T follicular helper cell (primary cell): Measurements from ENCODE around the gene COL27A1.

ENCODE experiments used
- DNase-seq: peaks from one replicate; pipeline ENCODE4 v3.0.0-alpha.2; 2020; ENCODE audit warnings: low read depth

Gene COL27A1

DNA sequence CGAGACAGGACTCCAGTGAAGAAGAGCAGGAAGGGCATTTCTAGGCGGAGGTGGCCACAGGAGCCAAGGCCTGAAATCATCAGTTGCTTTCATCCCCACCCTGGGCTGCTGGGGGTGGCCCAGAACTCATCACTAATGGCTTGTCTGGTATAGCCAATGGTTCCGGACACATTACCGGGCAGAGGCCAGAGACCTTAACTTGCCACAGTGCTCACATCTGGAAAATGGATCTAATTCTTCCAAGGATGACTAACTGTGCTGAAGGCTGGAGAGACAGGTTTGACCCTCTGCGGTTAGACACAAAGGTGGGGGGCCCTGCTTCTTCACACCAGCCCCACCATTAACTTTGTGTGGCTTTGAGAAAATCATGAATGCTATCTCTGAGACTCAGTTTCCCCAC lies 6.2 kb upstream of the COL27A1 start:
- no peak for DNase-seq

DNA sequence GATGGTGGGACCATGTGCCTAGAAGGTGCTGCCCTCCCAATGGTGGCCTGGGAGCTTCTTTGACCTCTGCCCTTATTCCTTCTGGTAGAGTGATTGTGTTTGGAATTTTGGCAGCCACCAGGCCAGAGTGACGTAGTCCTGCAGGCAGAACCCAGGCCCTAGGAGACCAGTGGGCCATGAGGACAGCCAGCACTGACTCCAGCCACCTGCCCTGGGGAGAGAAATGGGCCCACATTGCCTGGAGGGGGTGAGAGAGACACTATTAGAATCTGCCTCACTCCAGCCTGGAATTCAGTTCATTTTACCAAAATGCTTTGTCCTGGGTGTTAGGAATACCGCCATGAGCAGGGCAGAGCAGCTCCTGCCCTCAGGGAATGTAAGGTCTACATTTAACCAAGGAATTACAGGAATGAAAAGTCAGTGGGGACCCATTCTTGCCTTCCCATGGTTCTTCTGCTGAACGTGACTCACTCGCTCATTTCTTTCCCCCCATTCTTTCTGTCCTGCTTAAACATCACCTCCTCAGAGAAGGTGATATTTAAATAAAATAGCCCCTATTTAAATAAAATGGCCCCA lies 5.5 kb upstream of the COL27A1 start:
- DNase-seq, result no peak

DNA sequence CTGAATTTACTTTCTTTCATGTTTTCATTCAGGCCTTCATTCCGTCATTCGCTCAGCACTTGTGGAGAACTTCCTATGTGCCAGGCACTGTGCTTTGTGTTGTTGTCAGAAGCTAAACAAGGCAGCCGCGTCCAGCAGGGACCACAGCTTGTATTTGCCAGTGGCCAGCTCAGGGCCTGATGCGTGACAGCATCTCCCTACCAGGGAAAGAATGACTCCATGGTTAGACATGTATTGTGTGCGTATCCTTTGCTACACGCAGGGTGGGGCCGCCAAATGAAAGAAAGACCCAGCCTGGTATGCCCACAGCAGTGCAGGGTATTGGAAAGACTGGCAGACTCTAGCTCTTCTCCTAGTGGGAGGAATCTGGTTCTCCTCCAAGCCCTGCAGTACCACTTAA lies 4.7 kb upstream of the COL27A1 start:
- DNase-seq, result no peak

DNA sequence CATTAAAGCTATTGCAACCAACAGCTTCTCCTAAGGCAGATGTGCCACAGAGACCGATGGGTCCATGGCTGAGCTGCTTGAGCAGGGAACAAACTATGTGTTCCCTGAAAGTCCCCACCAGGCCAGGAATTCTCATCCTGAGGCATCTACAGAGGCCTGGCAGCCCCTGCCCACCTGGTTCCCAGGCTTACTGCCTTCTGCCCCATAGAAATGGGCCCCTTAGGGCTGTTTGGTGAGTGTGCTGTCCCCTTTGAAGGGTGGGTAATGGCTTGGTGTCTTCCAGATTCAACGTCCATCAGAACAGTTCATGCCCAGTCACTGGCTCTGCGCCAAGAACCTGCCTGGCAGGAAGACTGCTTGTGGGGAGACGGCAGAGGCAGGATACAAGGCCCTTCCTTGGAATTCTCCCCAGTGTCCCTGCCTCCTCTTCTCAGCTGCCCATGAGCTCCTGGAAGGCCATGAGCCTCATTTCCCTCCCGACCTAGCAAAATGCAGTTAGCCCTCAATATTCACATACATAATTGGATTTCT lies 3.8 kb upstream of the COL27A1 start:
- no peak for DNase-seq

DNA sequence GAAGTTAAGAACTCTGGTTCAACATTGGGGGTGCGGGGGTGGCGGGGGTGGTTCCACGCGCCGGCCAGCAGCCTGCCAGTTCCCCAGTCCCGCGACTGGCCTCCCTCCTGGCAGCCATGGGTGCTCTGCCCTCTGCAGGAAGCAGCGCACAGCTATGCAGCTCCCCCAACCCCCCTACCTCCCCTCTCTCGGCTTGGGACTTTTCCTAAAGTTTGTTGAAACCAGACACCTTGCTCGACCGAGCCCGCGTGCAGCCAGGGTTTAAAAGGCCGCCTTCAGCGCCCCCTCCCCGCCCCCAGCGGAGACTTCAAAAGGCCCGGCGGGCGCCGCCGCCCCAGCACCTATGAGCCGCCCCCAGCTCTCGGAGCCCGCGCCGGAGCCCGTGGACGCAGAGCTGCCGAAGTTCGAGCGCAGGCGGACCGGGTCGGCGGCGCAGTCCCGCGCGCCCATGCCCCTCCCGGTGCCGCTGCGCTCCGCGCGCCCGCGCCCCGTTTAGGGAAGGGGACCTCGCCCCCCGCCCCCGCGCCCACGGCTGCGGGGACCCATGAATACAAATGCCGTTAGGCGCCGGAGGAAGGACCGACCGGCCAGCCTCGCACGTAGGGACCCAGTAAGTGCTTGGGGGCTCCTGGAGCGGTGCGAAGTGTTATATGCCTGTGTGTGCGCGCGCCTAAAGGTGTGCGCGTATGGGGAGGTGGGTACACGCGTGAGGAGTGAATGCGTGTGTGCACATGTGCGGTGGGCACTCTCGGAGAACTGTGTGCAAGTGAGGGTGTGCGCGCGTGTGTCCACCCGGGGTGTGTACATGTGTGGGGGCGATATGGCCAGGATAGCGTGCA lies 1.4 kb upstream of the COL27A1 start:
- no peak for DNase-seq

DNA sequence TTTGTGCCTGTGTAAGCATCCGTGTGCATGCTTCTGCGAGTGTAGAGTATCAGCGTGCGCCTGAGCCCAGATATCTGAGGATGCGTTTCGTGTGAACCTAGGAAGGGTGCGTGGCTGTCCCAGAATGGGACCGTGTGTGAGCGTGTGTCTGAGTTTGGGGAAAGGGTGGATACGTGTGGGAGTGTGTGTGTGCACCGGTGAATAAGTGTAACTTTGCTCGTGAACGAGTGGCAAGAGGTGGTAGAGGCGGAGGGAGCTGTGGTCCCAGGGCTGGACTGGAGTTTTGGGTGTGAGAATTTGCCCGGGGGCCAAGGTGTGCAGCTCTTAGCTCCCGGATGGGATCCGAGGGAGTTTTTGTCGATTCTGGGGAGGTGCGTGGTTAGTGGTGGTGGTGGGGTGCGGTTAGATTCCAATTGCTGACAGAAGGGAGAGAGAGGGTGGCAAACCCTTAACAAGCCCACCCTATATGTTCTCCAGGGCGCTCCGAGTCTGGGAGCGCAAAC lies 686 bp upstream of the COL27A1 start:
- DNase-seq, result no peak

DNA sequence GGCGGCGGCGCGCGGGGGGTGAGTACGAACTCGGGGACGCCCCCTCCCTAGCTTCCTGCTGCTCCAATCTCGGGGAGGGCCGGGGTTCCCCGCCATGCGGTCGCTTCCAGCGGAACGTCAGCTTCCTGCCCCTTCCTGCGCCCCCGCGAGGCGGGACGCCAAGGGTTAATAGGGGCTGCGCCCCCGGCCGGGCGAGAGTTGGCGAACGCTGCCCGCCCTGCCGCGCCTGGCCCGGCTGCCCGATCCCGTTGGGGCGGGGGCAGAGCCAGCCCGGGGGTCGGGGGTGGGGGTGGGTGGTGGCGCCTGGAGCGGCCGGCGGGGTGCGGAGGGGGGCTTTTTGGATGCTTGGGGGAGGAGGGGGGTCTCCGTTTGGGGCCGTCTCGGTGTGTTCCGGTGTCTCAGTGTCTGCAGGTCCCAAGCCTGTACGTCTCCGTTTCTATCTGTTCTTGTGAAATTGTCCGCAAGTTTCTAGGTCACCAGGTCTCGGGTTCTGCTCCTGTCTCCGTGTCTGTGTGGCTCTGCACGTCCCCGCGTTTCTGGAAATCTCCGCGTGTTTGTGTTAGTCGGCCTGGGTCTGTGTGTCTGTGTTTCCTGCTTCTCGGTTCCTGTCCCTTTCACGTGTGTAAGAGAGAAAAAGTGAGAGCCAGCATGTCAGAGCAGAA lies 789 bp downstream of the COL27A1 start:
- no peak for DNase-seq

DNA sequence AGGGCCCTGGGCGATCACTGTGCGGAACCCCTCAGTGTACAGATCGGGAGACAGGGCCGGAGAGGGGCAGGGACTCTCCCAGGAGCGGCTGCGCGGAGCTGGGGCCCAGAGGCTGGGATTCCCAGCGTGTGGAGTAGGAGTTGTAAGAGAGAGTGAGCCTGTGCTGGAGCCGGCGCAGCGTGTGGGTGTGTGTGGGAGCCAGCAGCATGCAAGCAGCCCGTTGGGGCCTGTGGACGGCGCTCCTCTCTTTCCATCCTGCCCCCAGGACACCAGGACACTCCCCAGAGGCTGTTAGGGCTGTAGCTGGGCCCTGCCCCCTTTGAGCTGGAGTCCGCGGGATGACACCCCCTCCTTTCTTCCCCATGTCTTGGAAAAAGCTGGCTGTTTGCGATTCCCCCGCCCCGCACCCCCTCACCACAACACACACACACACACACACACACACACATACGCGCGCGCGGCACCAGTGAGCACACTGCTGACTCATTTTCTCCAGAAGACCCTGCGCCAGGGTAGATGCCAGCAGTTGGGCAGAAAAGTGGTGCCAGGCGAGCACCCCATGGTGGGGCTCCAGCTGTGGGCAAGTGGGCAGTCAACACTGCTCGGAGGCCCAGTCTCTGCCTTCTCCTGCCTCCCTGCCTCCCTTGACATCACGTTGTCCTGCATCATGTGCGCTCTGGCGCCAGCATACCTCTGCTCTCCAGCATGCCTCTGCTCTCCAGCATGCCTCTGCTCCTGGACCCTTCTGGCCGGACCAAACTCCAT lies 1.5 kb downstream of the COL27A1 start:
- DNase-seq, result no peak

DNA sequence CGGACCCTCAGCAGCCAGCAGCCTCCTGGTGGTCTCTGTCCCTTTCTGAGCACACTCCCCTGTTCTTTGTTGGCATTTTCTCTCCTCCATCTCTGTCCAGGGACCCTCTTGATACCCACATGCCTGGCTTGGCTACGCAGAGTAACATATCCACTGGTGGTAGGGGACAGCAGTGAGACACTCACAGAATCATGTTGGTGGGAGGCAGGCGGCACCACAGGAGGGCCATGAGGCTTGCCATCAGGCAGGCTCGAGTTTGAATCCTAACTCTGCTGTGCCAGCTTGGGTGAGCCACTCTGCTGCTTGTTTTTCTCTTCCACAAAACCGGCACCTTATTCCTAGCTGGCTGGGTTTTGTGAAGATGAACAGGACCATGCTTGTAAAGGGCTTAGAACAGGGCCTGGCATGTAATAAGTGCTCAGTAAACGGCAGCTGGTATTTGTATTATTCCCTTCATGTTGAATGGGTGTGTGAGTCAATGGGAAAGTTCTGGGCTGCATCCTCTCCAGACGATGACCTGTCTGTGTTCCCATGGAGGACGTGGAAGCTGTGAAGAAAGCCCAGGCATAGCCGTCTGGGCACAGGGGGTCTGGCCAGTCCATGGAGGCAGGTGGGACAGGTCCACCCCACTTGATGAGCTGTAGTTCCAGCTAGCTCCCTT lies 2.3 kb downstream of the COL27A1 start:
- DNase-seq, result no peak

DNA sequence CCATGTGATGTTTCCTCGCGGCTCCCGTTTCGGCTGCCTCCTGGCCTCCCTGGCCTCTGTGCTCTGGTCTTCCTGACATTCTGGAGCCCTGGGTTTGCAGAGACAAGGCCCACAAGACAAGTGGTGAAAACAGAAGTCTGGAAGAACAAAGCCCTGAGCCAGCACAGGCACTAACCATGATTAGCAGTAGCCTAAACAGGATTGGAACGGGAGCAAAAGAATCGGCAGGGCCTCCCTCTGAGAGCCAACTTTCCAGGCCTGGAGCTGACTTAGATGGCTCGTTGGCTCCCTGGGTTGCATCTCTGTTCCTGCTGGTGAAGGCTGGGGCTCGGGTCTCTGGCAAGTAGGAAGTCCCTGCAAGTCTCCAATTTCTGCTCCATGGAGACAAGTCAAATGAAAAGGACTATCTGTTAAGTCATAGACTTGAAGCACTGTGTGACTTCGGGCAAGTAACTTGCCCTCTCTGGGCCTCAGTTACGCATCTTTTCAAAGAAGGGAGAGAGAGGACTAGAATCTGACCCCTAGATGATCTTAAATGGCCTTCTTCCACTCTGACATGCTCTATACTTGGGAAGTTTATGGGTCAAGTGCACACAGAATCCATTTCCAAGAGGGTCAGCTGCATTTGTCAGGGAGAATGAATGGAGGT lies 3.3 kb downstream of the COL27A1 start:
- no peak for DNase-seq

DNA sequence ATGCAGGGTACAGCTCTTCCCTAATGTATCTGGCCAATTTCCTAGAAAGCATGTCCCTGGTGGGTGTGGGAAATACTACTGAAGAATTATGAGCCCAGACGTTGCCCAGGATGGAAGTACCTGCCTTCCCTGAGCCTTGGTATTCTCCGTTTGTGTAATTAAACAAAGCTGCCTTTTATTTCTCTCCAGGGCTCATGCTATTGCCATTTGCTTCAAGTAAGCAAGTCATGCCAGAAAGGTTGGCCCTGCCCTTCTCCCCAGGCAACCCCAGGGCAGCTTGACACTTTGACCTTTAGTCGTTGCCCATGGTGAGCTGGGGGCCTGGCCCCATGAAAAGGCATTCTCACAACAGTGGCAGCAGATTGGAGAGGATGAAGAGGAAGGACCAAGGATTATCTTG lies 4.4 kb downstream of the COL27A1 start:
- DNase-seq, result no peak

DNA sequence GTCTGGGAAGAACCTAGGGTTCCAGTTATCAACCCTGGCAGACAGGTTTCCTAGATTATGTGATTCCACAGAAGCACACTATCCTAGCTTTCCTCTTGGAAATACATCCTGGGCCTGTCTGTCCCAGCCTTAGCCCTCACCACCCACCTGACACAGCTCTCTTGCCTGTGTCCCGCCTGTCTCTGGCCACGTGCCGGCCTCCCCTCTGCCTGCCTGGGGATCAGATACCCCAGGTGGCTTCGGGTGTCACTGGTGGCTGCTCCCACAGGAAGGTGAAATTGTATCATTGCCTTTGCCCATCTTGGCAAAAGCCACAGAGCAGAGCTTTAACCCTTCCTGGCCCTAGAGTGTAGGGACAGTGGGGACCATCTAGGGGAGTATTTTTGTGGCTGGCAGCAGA lies 6.2 kb downstream of the COL27A1 start:
- no peak for DNase-seq

DNA sequence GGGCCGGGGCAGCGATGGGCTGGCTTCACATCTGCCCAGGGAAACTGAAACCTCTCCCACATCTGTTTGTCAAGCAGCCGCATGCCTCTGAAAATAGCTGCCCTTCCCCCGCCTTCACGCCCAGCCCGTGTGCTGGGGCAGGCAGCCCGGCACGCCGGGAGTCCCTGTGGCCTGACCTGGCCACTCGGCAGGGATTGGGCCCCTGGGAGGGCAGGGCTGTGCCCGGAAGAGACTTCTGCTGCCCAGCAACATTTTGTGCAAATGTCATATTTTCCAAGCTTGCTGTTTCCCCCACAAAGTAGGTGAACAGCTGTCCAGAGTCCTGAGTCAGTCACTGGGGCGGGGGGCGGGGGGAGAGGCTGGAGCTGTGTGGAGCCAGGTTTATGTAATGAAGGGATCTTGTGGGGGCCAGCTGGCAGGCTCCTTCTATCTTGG lies 8.2 kb downstream of the COL27A1 start:
- no peak for DNase-seq

DNA sequence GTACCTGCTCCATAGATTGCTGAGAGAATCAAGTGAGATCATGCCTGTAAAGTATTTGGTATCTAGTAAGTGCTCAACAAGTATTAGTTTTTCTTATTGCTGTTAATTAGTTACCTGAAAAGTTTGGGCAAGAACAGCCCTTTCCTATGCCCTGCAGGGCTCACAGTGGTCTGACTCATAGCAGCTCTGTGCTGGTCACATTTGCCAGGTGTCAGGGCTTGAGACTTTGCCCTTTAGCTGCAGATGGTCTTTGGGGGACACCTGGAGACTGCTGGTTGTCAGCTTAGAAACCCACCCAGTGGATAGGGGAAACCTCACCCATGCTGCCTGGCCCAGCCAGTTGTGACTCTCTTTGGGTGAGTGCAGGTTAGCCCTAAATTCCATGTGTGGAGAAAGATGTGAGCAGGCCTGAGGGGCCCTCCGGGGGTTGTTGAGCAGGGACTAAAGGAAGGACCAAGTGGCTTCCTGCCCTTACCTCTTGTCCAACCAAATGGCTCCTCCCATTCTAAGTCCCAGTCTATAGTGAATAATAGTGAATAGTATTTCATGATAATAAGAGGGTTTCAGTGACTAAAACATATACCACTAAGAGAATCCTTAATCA lies 9.0 kb downstream of the COL27A1 start:
- DNase-seq, result no peak

DNA sequence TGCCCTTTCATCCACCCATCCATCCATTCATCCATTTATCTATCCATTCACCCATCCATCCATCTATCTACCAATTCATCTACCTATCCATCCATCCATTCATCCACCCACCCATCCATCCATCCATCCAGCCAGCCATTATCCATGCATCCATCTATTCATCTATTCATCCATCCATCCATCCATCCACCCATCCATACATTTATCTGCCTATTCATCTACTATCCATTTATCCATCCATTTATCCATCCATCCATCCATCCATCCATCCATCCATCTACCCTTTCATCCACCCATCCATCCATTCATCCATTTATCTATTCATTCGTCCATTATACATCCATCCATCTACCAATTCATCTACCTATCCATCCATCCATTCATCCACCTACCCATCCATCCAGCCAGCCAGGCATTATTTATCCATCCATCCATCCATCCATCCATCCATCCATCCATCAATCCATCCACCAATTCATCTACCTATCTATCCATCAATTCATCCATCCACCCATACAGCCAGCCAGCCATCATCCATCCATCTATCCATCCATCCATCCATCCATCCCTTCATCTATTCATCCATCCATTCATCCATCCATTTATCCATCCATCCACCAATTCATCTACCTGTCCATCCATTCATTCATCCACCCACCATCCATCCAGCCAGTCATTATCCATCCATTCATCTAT lies 10.2 kb downstream of the COL27A1 start:
- no peak for DNase-seq

DNA sequence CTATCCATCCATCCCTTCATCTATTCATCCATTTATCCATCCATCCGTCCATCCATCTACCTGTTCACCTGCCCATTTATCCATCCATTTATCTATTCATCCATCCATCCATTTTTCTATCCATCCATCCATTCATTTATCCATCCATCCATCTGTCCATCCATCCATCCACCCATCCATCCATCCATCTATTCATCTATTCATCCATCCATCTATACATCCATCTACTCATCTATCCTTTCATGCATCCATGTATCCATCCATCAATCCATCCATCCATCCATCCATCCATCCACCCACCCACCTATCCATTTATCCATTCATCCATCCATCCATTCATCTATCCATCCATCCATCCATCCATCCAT lies 10.8 kb downstream of the COL27A1 start:
- DNase-seq, result no peak

DNA sequence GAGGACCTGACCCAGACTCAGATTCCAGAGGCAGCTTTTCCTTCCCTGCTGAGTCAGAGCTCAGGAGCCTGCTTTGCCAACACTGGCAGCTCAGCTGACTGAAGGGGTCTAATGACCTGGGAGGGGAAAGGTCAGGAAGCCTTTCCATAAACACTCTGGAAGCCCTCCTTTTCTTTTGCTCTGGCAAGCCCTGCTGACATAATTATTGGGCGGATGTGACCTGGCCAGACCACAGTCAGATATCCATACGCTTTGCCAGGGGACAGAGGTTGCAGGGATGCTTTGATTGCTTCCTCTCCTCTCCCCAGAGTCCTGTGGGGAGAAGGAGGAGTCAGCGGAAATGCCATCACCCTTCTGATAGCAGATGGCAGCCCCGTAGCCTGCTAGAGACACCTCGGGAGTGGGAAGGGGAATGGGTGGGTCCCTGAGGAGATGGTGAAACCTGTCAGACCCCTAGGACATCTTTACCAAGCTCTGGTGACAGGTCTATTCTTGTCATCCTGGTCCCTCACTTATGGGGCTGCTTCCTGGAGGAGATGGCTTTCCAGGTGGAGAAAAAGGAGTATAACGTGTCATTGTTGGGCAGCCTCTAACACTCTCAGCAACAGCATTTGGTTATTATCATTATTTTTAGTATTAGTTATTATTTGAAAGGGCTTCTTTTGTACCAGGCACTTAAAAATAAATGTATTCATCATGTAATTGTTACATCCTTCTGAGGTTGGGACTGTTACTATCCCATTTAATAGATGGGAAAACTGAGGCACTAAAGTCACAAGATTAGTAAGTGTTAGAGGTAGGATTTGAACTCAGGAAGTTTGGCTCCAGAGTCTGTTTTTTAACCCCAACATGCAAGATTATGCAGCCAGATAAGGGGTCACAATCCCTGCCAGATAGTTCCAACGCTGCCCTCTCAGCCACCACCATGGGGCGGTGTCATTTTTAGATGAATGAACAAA lies 11.6 kb downstream of the COL27A1 start:
- no peak for DNase-seq

DNA sequence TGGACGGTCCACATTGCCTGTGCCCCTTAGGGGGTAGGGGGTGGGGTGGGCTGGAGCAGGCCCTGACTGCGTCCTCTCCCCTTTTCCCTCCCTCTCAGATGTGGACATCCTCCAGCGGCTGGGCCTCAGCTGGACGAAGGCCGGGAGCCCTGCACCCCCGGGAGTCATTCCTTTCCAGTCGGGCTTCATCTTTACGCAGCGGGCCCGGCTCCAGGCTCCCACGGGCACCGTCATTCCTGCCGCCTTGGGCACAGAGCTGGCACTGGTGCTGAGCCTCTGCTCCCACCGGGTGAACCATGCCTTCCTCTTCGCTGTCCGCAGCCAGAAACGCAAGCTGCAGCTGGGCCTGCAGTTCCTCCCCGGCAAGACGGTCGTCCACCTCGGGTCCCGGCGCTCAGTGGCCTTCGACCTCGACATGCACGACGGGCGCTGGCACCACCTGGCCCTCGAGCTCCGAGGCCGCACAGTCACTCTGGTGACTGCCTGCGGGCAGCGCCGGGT lies 12.3 kb downstream of the COL27A1 start:
- DNase-seq, result no peak
